HepG2 (cell line): ENCODE data around the gene HDDC3. TPM values are rescaled to one million over a fixed set of nuclear protein-coding genes. Genes with fewer than 3 reads are reported as not detected.
A peak's percentile ranks its signal among the peaks of the same experiment; 100 is the strongest.

Experiments
- ATAC-seq: fragments of 200-7000 bp; cut with Tn5 transposase; 3 replicates; pipeline ENCODE4 v1.9.1; 2020; ENCODE audit warnings: mild to moderate bottlenecking, moderate library complexity
- BruUV-seq: library from RNA; stranded (reverse); fragments of 400-500 nt; replicated peaks from 2 replicates; lab custom pipeline; 2021; lab: Mats Ljungman, UMichigan
- CTCF ChIA-PET: fragments of 300-600 bp; formaldehyde crosslinking; extraction: SDS; loops from one replicate; lab custom pipeline; 2021; ENCODE audit warnings: low total read pairs, inconsistent platforms, low intra/inter-chr PET ratio; lab: Yijun Ruan, JAX
- POLR2A ChIA-PET: fragments of 350-600 bp; sonication (Branson Sonifier 250); formaldehyde crosslinking; loops from one replicate; lab custom pipeline; 2020; ENCODE audit warnings: antibody characterized with exemption, inconsistent platforms; lab: Yijun Ruan, JAX
- DNase-seq: peaks from one replicate; pipeline ENCODE4 v3.0.0-alpha.2; 2015; ENCODE audit warnings: low spot score
- FAIRE-seq: peaks from 3 replicates; lab custom pipeline; 2011; peaks lifted over from hg19 to GRCh38; lab: Jason Lieb, UNC
- H2AFZ ChIP-seq: one replicate; pipeline ENCODE4 v1.6.1; 2011; ENCODE audit warnings: low read length, inconsistent platforms
- H3K27ac ChIP-seq: fragments of 300-600 bp; 3 replicates; pipeline ENCODE4 v1.8.0; 2011; ENCODE audit warnings: mixed run types, mild to moderate bottlenecking, mixed read lengths, low read length, inconsistent platforms; ENCODE audit not compliant: insufficient read depth; ENCODE audit errors: extremely low read length
- H3K27me3 ChIP-seq, 2 experiments: fragments of 200-600 bp in 1 of 2; 2 replicates in 1 of 2; 3 replicates in 1 of 2; pipeline versions ENCODE4 v1.6.0 to v1.8.0; 2011; ENCODE audit warnings: low read length in 2 of 2, mild to moderate bottlenecking in 2 of 2, moderate library complexity in 2 of 2, inconsistent platforms in 1 of 2; ENCODE audit not compliant: insufficient read depth in 2 of 2, control insufficient read depth in 1 of 2
- H3K36me3 ChIP-seq, 2 experiments: fragments of 200-600 bp in 1 of 2; replicated peaks in 1 of 2; 2 replicates in 1 of 2; 3 replicates in 1 of 2; pipeline versions ENCODE4 v1.5.1 to v1.8.0; 2011; ENCODE audit warnings: low read length in 2 of 2, inconsistent platforms in 1 of 2; ENCODE audit not compliant: insufficient read depth in 2 of 2, control insufficient read depth in 1 of 2
- H3K4me1 ChIP-seq: 2 replicates; pipeline ENCODE4 v1.5.1; 2012; ENCODE audit warnings: low read length, inconsistent platforms; ENCODE audit not compliant: insufficient read depth
- H3K4me2 ChIP-seq: 2 replicates; pipeline ENCODE4 v1.6.0; 2011; ENCODE audit warnings: low read depth, low read length, inconsistent platforms
- H3K4me3 ChIP-seq, 3 experiments: fragments of 200-600 bp in 1 of 3; sonication (generic), shearing (Covaris generic) in 1 of 3; replicated peaks in 1 of 3; 2 replicates each; pipeline ENCODE4 v1.5.1; 2011 to 2016; ENCODE audit warnings: low read length in 3 of 3, inconsistent platforms in 2 of 3, low read depth in 2 of 3, mild to moderate bottlenecking in 2 of 3, control low read depth in 1 of 3, mixed read lengths in 1 of 3; ENCODE audit not compliant: insufficient read depth in 1 of 3
- H3K79me2 ChIP-seq: one replicate; pipeline ENCODE4 v1.6.1; 2011; ENCODE audit warnings: low read length, inconsistent platforms; ENCODE audit not compliant: insufficient read depth
- H3K9ac ChIP-seq: 2 replicates; pipeline ENCODE4 v1.6.0; 2011; ENCODE audit warnings: mild to moderate bottlenecking, low read depth, low read length, inconsistent platforms; ENCODE audit not compliant: insufficient read depth
- H3K9me3 ChIP-seq: 2 replicates; pipeline ENCODE4 v1.5.1; 2012; ENCODE audit warnings: mild to moderate bottlenecking, low read length
- H4K20me1 ChIP-seq: 2 replicates; pipeline ENCODE4 v1.6.0; 2011; ENCODE audit warnings: inconsistent platforms, mild to moderate bottlenecking, low read length, moderate library complexity; ENCODE audit not compliant: insufficient read depth
- AGO2 ChIP-seq: fragments of 200-400 bp; formaldehyde crosslinking; optimal IDR thresholded peaks from 2 replicates; pipeline ENCODE3; 2017; ENCODE audit warnings: mild to moderate bottlenecking, low read depth, low read length, moderate library complexity
- HNF1B ChIP-seq: sonication (generic); formaldehyde crosslinking; IDR thresholded peaks from 2 replicates; pipeline ENCODE4 v1.5.1; 2020; ENCODE audit warnings: mild to moderate bottlenecking, moderate library complexity, missing genetic modification reagents
- POLR2G ChIP-seq: fragments of 200-400 bp; formaldehyde crosslinking; IDR thresholded peaks from 2 replicates; pipeline ENCODE4 v1.6.1; 2018; ENCODE audit warnings: mild to moderate bottlenecking, low read depth, low read length, moderate library complexity
- RBFOX2 ChIP-seq: fragments of 200-400 bp; formaldehyde crosslinking; IDR thresholded peaks from 2 replicates; pipeline ENCODE4 v1.6.1; 2017; ENCODE audit warnings: low read depth, mild to moderate bottlenecking, low read length
- RFX1 ChIP-seq: fragments of 450-650 bp; IDR thresholded peaks from 2 replicates; pipeline ENCODE4 v1.6.1; 2017
- RORA ChIP-seq: sonication (generic); formaldehyde crosslinking; IDR thresholded peaks from 2 replicates; pipeline ENCODE4 v1.5.0; 2020; ENCODE audit warnings: mild to moderate bottlenecking, missing genetic modification reagents, moderate library complexity
- SALL1 ChIP-seq: sonication (generic); formaldehyde crosslinking; IDR thresholded peaks from 2 replicates; pipeline ENCODE4 v1.8.0; 2022; ENCODE audit warnings: mild to moderate bottlenecking, missing genetic modification reagents
- SMC3 ChIP-seq: IDR thresholded peaks from 2 replicates; pipeline ENCODE4 v1.6.1; 2011; ENCODE audit warnings: low read length, improper control_type of control experiment
- ZNF598 ChIP-seq: sonication (generic); formaldehyde crosslinking; IDR thresholded peaks from 2 replicates; pipeline ENCODE4 v1.5.1; 2020; ENCODE audit warnings: mild to moderate bottlenecking, missing genetic modification reagents, borderline replicate concordance
- WGBS: methylation state at CpG from one replicate; pipeline ENCODE4 v1.1.6; 2017; ENCODE audit warnings: low lambda C conversion rate; 5-methylcytosine and 5-hydroxymethylcytosine counted together
- in situ Hi-C: cut with HindIII; loops from 2 replicates; pipeline ENCODE4 v1.10.0; 2017; ENCODE audit warnings: low pct_unique_long_range_greater_than_20kb; ENCODE audit not compliant: extremely low pct_ligation_motif_present
- intact Hi-C: fragments of 100-400 bp; cut with micrococcal nuclease; formaldehyde crosslinking; loops from one replicate; pipeline ENCODE4 v1.10.0; 2022; ENCODE audit not compliant: unreplicated experiment
- polyA plus RNA-seq, 8 experiments: library from polyadenylated mRNA; depleted of rRNA in 3 of 8; stranded (reverse) in 7 of 8; unstranded in 1 of 8; fragments of >200 nt; fragmentation: Illumina TruSeq in 4 of 8; extraction: Trizol in 4 of 8; gene quantifications; 2 replicates each; pipeline versions ENCODE4 v1.2.1 to v1.2.3, GENCODE V29; 2011 to 2016; ENCODE audit warnings: low read depth in 4 of 8, missing spikeins in 1 of 8, mixed read lengths in 1 of 8; ENCODE audit not compliant: insufficient read depth in 1 of 8
- total RNA-seq, 5 experiments: library from RNA; depleted of rRNA; stranded (reverse); fragments of >200 nt; fragmentation: Illumina TruSeq; extraction: Trizol; gene quantifications; 2 replicates each; pipeline ENCODE4 v1.2.3, GENCODE V29; 2016; ENCODE audit warnings: low read depth in 1 of 5

The HDDC3 gene
- total and polyA plus RNA-seq, 2 of the 13 experiments (the other 11 are each of a cell fraction or from before 2014, with no cell fraction given): 18.7 to 28.3 TPM

GRCh38 chr15:90882781-90883525 lies 49.4 kb downstream of the HDDC3 start (continued):
- TF ChIP-seq HNF1B: no peak
- no peak for TF ChIP-seq SALL1
- TF ChIP-seq POLR2G: 0 out of 2 replicates have a peak, but pooled peaks have one; percentile 33
- TF ChIP-seq SMC3: no peak
- TF ChIP-seq RORA (CRISPR knock-in tag): no peak
- no peak for TF ChIP-seq RFX1
- TF ChIP-seq, all 625 proteins: peak for 4

GRCh38 chr15:90881978-90882721 lies 50.2 kb downstream of the HDDC3 start:
- no peak overlapping the region for H3K9ac ChIP-seq
- no peak overlapping the region for H2AFZ ChIP-seq
- in situ Hi-C loops (no loop called here), intact Hi-C loops (no loop called here)
- H3K4me2 ChIP-seq: no peak overlapping the region
- FAIRE-seq: no peak
- 0 out of 2 replicates have a peak, but pooled peaks cover 5% of the 10 kb centered on the region for H4K20me1 ChIP-seq
- 97% methylated on average over 6 of the region's 19 CpGs for WGBS
- no peaks in the 10 kb centered on the region for H3K27me3 ChIP-seq
- POLR2A ChIA-PET: interaction anchor here (1.8 to 5.1 kb wide), 2 partner anchors 9 to 22 kb away, joined by 6 to 41 read pairs; no protein-coding TSS in a partner anchor
- no peaks in the 10 kb centered on the region for H3K79me2 ChIP-seq
- peak; percentile 79 for TF ChIP-seq AGO2
- TF ChIP-seq ZNF598 (CRISPR knock-in tag): no peak
- TF ChIP-seq RBFOX2: peak; percentile 39; the same call in 1 of the 2 replicates
- TF ChIP-seq, all 625 proteins: peak for 2
- no peak overlapping the region for H3K4me3 ChIP-seq
- TSS peak; percentile 35 for BruUV-seq
- peaks cover 36% of the 10 kb centered on the region for H3K4me1 ChIP-seq
- H3K36me3 ChIP-seq: peaks cover 6 to 25% of the 10 kb centered on the region in 2 experiments; a peak in 3 of 5 replicates
- H3K9me3 ChIP-seq: no peaks in the 10 kb centered on the region
- no peak overlapping the region for H3K27ac ChIP-seq
- CTCF ChIA-PET: no interaction called here
- DNase-seq (no peak), ATAC-seq (no peak)
